K562 (cell line): ENCODE data around the gene RHCG. TPM values are rescaled to one million over a fixed set of nuclear protein-coding genes. Genes with fewer than 3 reads are reported as not detected.

ENCODE experiments used
- EHMT2 ChIP-seq: fragments of 450-650 bp; IDR thresholded peaks from 2 replicates; pipeline ENCODE4 v1.6.1; 2018; ENCODE audit warnings: antibody characterized with exemption
- HOXB6 ChIP-seq: fragments of 250-450 bp; sonication (Bioruptor Pico); IDR thresholded peaks from 2 replicates; pipeline ENCODE4 v1.5.1; 2022; ENCODE audit warnings: mild to moderate bottlenecking, borderline replicate concordance
- MTA2 ChIP-seq: fragments of 450-650 bp; IDR thresholded peaks from 2 replicates; pipeline ENCODE4 v1.6.1; 2016; ENCODE audit warnings: low read depth
- NFIC ChIP-seq: fragments of 450-650 bp; IDR thresholded peaks from 2 replicates; pipeline ENCODE4 v1.6.1; 2017; ENCODE audit warnings: mild to moderate bottlenecking, inconsistent platforms
- RAD21 ChIP-seq, 2 experiments: fragments of 250-450 bp in 1 of 2; fragments of 450-650 bp in 1 of 2; sonication (Bioruptor Pico) in 1 of 2; formaldehyde crosslinking in 1 of 2; IDR thresholded peaks in 1 of 2; conservative IDR thresholded peaks in 1 of 2; 2 replicates each; pipeline versions ENCODE4 v1.4.0 to v1.8.0; 2020 to 2022; ENCODE audit warnings: mild to moderate bottlenecking in 2 of 2, moderate library complexity in 1 of 2
- SAFB2 ChIP-seq: fragments of 200-400 bp; formaldehyde crosslinking; IDR thresholded peaks from 2 replicates; pipeline ENCODE4 v1.6.1; 2018; ENCODE audit warnings: borderline replicate concordance, low read length, low read depth, moderate library complexity; ENCODE audit not compliant: severe bottlenecking
- SRSF3 ChIP-seq: fragments of 200-400 bp; formaldehyde crosslinking; IDR thresholded peaks from 2 replicates; pipeline ENCODE4 v1.6.1; 2016; ENCODE audit warnings: mild to moderate bottlenecking, low read length, moderate library complexity; ENCODE audit not compliant: insufficient read depth
- SRSF7 ChIP-seq: fragments of 200-400 bp; formaldehyde crosslinking; optimal IDR thresholded peaks from 2 replicates; pipeline ENCODE3; 2017; ENCODE audit warnings: mild to moderate bottlenecking, low read depth, low read length
- STAT5A ChIP-seq: IDR thresholded peaks from 2 replicates; pipeline ENCODE4 v1.6.1; 2012; ENCODE audit warnings: low read length, inconsistent platforms, borderline replicate concordance
- ZNF3 ChIP-seq: fragments of 250-450 bp; sonication (Bioruptor Pico); IDR thresholded peaks from 2 replicates; pipeline ENCODE4 v1.5.0; 2021; ENCODE audit warnings: mild to moderate bottlenecking, moderate library complexity
- polyA plus RNA-seq, 8 experiments: library from polyadenylated mRNA; depleted of rRNA in 4 of 8; stranded (reverse) in 5 of 8; unstranded in 3 of 8; fragments of >200 nt; fragmentation: Nextera tagmentation in 2 of 8; fragmentation: Illumina TruSeq in 1 of 8; extraction: Ambion mirVana in 2 of 8; extraction: Trizol in 1 of 8; gene quantifications; 2 replicates each; pipeline versions ENCODE4 v1.2.1 to v1.2.3, GENCODE V29; 2011 to 2014; ENCODE audit warnings: inconsistent platforms in 1 of 8, missing spikeins in 1 of 8
- total RNA-seq, 7 experiments: library from RNA; depleted of rRNA in 6 of 7; stranded (reverse); fragments of >200 nt in 6 of 7; fragmentation: Illumina TruSeq in 2 of 7; extraction: Trizol in 2 of 7; gene quantifications; 2 replicates each; pipeline versions ENCODE4 v1.2.1 to v1.2.3, GENCODE V29; 2011 to 2021; ENCODE audit warnings: low replicate concordance in 1 of 7
- TF ChIP-seq, protein P1 (sequence below): fragments of 450-650 bp; formaldehyde crosslinking; IDR thresholded peaks from 2 replicates; pipeline ENCODE4 v1.4.0; 2022; ENCODE audit warnings: missing genetic modification characterization
- TF ChIP-seq, protein P2 (sequence below): fragments of 250-450 bp; sonication (Bioruptor Pico); IDR thresholded peaks from 2 replicates; pipeline ENCODE4 v1.5.0; 2021; ENCODE audit warnings: mild to moderate bottlenecking, moderate library complexity
- TF ChIP-seq, protein P3 (sequence below): fragments of 250-450 bp; sonication (Bioruptor Pico); IDR thresholded peaks from 2 replicates; pipeline ENCODE4 v1.4.0; 2020; ENCODE audit warnings: mild to moderate bottlenecking, moderate library complexity
- TF ChIP-seq, protein P4 (sequence below): fragments of 450-650 bp; formaldehyde crosslinking; IDR thresholded peaks from 2 replicates; pipeline ENCODE4 v1.4.0; 2020; ENCODE audit warnings: mild to moderate bottlenecking, moderate library complexity
- TF ChIP-seq, protein P5 (sequence below): sonication (generic); formaldehyde crosslinking; IDR thresholded peaks from 2 replicates; pipeline ENCODE4 v1.8.1; 2023; ENCODE audit warnings: missing genetic modification reagents, mild to moderate bottlenecking, borderline replicate concordance

RHCG gene
- total and polyA plus RNA-seq, 9 of the 15 experiments (the other 6 are each of a cell fraction or from before 2014, with no cell fraction given), result not detected

DNA sequence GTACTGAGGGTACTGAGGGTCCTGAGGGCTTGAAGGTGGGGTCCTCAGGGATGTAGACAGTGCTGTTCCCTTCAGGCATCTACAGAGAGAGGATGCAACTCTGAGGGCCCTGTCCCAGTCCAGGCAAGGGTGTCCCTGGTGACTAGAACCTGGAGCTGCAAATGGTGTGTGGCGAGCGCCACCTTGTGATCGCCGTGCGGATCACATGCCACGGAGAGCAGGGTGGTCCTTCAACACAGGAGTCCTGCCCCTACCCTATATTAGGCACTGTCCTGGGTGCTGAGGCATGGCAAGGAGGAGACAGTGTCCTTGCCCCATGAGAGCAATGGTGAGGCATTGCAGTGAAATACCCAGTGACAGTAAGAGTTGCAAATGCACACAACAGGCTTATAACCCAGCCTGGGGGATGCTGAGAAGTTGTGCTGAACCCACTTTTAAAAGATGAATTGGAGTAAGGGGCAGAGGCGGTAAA lies 23.6 kb downstream of the RHCG start (continued):
- peak; percentile 70 to 90 for TF ChIP-seq RAD21 (CRISPR knock-in tag; conservative IDR thresholded peaks at IDR 0.05 in 1 of 2, IDR thresholded peaks at IDR 0.05 in 1 of 2)
- no peak for TF ChIP-seq EHMT2
- no peak for TF ChIP-seq SRSF7
- TF ChIP-seq, protein P1, sequence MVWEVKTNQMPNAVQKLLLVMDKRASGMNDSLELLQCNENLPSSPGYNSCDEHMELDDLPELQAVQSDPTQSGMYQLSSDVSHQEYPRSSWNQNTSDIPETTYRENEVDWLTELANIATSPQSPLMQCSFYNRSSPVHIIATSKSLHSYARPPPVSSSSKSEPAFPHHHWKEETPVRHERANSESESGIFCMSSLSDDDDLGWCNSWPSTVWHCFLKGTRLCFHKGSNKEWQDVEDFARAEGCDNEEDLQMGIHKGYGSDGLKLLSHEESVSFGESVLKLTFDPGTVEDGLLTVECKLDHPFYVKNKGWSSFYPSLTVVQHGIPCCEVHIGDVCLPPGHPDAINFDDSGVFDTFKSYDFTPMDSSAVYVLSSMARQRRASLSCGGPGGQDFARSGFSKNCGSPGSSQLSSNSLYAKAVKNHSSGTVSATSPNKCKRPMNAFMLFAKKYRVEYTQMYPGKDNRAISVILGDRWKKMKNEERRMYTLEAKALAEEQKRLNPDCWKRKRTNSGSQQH (CRISPR knock-in tag), result no peak
- TF ChIP-seq, protein P2, sequence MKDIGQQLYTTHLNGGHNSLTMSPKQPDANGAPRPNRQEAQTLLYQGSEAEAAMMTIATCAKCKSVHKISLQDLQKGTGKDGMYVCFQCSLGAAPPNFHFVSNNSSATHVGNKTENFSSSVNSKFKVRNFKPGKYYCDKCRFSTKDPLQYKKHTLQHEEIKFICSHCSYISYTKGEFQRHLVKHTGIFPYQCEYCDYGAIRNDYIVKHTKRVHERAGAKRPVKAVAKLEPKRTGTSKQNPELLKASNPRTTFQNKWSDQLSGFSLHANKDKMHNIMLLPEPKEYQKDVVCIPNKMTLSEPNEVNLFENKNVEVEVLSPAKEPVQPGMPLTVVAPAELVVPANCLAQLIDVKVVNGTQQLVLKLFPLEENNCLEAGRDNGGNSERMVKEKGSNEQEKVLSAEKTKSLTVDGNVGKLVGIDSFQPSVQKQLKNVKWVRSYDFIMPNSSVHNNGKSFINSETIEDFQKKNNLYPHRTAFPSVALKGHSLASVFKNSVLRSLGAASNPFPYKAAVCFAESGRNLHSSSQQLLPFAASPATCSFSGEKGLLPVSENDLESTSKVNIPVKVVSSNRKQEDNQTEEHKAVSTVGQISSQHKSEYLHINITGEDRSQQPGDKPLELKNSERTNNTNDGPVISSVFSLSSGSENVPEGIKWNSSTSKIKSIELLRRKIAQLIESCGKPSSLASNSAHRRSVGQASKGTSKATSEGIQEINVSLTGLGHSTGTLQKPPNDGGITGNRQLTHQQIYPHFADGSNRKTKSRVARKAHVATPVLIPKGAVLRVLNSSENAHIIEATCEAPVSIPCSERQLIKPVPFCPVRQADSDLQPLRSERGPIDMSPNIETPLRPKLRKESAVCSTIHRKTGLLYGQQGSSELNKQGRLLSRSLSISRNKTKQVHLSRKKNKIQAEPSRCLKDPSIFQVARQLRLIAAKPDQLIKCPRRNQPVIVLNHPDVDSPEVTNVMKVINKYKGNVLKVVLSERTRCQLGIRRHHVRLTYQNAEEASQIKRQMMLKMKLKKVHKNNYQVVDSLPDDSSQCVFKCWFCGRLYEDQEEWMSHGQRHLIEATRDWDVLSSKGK (CRISPR knock-in tag), result no peak
- no peak for TF ChIP-seq HOXB6 (CRISPR knock-in tag)
- TF ChIP-seq ZNF3 (CRISPR knock-in tag), result no peak
- TF ChIP-seq STAT5A, result no peak
- TF ChIP-seq, protein P3, sequence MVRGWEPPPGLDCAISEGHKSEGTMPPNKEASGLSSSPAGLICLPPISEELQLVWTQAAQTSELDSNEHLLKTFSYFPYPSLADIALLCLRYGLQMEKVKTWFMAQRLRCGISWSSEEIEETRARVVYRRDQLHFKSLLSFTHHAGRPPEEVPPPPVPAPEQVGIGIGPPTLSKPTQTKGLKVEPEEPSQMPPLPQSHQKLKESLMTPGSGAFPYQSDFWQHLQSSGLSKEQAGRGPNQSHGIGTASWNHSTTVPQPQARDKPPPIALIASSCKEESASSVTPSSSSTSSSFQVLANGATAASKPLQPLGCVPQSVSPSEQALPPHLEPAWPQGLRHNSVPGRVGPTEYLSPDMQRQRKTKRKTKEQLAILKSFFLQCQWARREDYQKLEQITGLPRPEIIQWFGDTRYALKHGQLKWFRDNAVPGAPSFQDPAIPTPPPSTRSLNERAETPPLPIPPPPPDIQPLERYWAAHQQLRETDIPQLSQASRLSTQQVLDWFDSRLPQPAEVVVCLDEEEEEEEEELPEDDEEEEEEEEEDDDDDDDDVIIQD, result no peak
- TF ChIP-seq, protein P4, sequence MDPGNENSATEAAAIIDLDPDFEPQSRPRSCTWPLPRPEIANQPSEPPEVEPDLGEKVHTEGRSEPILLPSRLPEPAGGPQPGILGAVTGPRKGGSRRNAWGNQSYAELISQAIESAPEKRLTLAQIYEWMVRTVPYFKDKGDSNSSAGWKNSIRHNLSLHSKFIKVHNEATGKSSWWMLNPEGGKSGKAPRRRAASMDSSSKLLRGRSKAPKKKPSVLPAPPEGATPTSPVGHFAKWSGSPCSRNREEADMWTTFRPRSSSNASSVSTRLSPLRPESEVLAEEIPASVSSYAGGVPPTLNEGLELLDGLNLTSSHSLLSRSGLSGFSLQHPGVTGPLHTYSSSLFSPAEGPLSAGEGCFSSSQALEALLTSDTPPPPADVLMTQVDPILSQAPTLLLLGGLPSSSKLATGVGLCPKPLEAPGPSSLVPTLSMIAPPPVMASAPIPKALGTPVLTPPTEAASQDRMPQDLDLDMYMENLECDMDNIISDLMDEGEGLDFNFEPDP (CRISPR knock-in tag), result no peak
- no peak for TF ChIP-seq MTA2
- TF ChIP-seq SRSF3, result no peak
- TF ChIP-seq NFIC, result no peak
- TF ChIP-seq SAFB2, result no peak
- TF ChIP-seq, protein P5, sequence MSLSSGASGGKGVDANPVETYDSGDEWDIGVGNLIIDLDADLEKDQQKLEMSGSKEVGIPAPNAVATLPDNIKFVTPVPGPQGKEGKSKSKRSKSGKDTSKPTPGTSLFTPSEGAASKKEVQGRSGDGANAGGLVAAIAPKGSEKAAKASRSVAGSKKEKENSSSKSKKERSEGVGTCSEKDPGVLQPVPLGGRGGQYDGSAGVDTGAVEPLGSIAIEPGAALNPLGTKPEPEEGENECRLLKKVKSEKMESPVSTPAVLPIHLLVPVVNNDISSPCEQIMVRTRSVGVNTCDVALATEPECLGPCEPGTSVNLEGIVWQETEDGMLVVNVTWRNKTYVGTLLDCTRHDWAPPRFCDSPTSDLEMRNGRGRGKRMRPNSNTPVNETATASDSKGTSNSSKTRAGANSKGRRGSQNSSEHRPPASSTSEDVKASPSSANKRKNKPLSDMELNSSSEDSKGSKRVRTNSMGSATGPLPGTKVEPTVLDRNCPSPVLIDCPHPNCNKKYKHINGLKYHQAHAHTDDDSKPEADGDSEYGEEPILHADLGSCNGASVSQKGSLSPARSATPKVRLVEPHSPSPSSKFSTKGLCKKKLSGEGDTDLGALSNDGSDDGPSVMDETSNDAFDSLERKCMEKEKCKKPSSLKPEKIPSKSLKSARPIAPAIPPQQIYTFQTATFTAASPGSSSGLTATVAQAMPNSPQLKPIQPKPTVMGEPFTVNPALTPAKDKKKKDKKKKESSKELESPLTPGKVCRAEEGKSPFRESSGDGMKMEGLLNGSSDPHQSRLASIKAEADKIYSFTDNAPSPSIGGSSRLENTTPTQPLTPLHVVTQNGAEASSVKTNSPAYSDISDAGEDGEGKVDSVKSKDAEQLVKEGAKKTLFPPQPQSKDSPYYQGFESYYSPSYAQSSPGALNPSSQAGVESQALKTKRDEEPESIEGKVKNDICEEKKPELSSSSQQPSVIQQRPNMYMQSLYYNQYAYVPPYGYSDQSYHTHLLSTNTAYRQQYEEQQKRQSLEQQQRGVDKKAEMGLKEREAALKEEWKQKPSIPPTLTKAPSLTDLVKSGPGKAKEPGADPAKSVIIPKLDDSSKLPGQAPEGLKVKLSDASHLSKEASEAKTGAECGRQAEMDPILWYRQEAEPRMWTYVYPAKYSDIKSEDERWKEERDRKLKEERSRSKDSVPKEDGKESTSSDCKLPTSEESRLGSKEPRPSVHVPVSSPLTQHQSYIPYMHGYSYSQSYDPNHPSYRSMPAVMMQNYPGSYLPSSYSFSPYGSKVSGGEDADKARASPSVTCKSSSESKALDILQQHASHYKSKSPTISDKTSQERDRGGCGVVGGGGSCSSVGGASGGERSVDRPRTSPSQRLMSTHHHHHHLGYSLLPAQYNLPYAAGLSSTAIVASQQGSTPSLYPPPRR, result no peak
